Nephron (organoid): ENCODE data around the gene PNPLA7.

ENCODE experiments used
- H3K27ac Mint-ChIP-seq, 3 experiments: 2 replicates each; pipeline ENCODE4 v1.8.0; 2020; ENCODE audit warnings: mixed read lengths in 3 of 3, mild to moderate bottlenecking in 2 of 3, moderate library complexity in 1 of 3
- H3K27me3 Mint-ChIP-seq: 2 replicates; pipeline ENCODE4 v1.8.0; 2021; ENCODE audit warnings: low read depth, mild to moderate bottlenecking, moderate library complexity, mixed read lengths
- H3K36me3 Mint-ChIP-seq: 2 replicates; pipeline ENCODE4 v1.8.0; 2020; ENCODE audit warnings: low read depth, mixed read lengths
- H3K4me1 Mint-ChIP-seq: 2 replicates; pipeline ENCODE4 v1.8.0; 2020; ENCODE audit warnings: mixed read lengths
- H3K4me3 Mint-ChIP-seq, 3 experiments: 2 replicates each; pipeline ENCODE4 v1.8.0; 2020; ENCODE audit warnings: mild to moderate bottlenecking in 3 of 3, mixed read lengths in 3 of 3, moderate library complexity in 2 of 3
- H3K9me3 Mint-ChIP-seq: 2 replicates; pipeline ENCODE4 v1.8.0; 2020; ENCODE audit warnings: mixed read lengths
- CTCF ChIP-seq, 3 experiments: fragments of 200-600 bp; sonication (generic); IDR thresholded peaks; one replicate each; pipeline ENCODE4 v1.5.0; 2021; ENCODE audit warnings: antibody characterized with exemption in 3 of 3; ENCODE audit not compliant: unreplicated experiment in 3 of 3

Gene PNPLA7

GRCh38 chr9:137447722-137448601 lies 102.2 kb downstream of the PNPLA7 start:
- no peaks in the 10 kb centered on the region for H3K27me3 Mint-ChIP-seq
- no peak for TF ChIP-seq CTCF (IDR thresholded peaks at IDR 0.05; ENCODE audit: unreplicated experiment in 3 of 3)
- peaks cover 2% of the 10 kb centered on the region for H3K9me3 Mint-ChIP-seq
- no peaks in the 10 kb centered on the region for H3K36me3 Mint-ChIP-seq
- no peak overlapping the region for H3K27ac Mint-ChIP-seq
- H3K4me1 Mint-ChIP-seq = peaks cover 19% of the 10 kb centered on the region
- no peak overlapping the region for H3K4me3 Mint-ChIP-seq

DNA sequence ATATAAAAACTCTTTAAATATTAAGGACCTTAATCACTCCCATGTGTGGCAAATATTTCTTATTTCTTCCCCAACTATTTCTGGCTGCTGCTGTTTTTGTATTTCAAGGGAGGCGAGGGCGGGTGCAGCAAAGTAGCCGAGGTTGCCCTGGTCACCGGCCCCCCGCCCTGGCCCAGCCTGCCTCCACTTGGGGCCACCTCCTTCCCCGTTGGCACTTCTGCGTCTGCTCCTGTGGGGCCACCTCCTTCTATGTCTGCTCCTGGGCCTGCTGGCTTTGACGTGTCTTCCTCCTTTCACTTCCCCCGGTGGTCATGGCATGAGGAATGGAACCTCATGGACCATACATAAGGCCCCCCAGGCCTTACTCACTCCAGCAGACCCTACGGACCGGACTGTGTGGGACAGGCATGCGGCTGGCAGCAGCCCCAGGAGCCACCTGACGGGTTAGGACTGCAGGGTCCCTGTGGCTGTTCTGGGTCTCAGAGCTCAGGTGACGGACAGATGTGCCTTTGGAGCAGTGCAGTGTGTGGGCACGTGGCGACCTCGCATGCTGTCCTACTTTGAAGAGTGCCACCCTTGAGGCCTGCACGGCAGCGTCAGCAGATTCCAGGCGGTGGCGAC lies 103.2 kb downstream of the PNPLA7 start:
- Mint-ChIP-seq H3K4me3 (no peak overlapping the region), H3K9me3 (peaks cover 2% of the 10 kb centered on the region), H3K4me1 (peaks cover 21% of the 10 kb centered on the region), H3K36me3 (no peaks in the 10 kb centered on the region), H3K27ac (no peak overlapping the region), H3K27me3 (peaks cover 2% of the 10 kb centered on the region)
- TF ChIP-seq CTCF (IDR thresholded peaks at IDR 0.05; ENCODE audit: unreplicated experiment in 3 of 3) = no peak

DNA sequence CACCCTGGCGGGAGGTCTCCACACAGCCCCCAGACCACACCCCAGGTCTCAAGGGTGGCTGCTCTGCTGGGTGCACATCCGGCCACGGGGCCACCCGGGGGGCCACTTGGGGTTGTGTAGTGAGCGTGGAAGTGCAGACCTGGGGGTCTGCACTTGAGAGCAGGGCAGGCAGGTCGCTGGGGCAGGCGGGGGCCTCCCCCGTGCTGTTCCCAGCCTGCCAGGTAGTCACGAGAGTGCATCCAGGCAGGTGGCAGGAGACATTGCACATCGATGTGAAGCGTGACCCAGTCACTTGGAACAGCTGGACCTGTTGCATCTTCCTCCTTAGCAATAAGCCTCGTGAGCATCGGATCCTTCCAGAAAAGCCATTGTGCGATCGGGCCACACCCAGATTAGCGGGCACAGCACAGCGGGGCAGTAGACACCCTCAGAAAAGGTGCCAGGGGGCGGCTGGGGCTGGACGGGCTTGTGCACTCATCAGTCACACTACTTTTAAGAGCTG lies 104.2 kb downstream of the PNPLA7 start:
- peaks cover 4% of the 10 kb centered on the region for H3K27me3 Mint-ChIP-seq
- no peak for TF ChIP-seq CTCF (IDR thresholded peaks at IDR 0.05; ENCODE audit: unreplicated experiment in 3 of 3)
- H3K36me3 Mint-ChIP-seq = no peaks in the 10 kb centered on the region
- H3K27ac Mint-ChIP-seq = no peak overlapping the region
- no peak overlapping the region for H3K4me3 Mint-ChIP-seq
- peaks cover 24% of the 10 kb centered on the region for H3K4me1 Mint-ChIP-seq
- H3K9me3 Mint-ChIP-seq = peaks cover 2% of the 10 kb centered on the region

- Mint-ChIP-seq H3K4me1 (peaks cover 24% of the 10 kb centered on the region), H3K27me3 (peaks cover 4% of the 10 kb centered on the region), H3K4me3 (no peak overlapping the region), H3K27ac (peak overlapping the region in 1 of 3 experiments; percentile 29), H3K9me3 (peaks cover 2% of the 10 kb centered on the region), H3K36me3 (no peaks in the 10 kb centered on the region)
- peak; percentile 71 to 77 (median 75) for TF ChIP-seq CTCF (IDR thresholded peaks at IDR 0.05; ENCODE audit: unreplicated experiment in 3 of 3)
These were observed 104.9 kb downstream of the PNPLA7 start for GRCh38 chr9:137445275-137445807.

DNA sequence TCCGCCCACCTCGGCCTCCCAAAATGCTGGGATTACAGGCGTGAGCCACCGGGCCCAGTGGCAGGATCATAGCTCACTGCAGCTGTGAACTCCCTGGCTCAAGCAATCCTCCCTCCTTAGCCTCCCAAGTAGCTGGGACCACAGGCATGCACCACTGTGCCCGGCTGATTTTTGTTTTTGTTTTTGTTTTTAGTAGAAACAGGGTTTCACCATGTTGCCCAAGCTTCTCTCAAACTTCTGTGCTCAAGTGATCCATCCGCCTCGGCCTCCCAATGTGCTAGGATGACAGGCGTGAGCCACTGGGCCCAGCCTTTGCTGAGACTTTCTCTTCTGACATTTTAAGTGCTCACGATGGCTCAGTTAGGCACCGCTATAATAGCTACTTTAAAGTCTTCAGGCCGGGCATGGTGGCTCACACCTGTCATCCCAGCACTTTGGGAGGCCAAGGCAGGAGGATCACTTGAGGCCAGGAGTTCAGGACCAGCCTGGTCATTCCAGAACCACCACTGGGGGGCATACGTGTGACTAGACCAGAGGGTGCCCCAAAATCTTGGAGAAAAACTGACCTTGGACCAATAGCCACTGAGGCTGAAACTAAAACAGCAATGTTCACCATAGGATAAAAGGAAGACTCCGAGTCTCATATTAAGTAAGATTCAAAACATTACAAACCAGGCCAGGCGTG lies 106.0 kb downstream of the PNPLA7 start:
- Mint-ChIP-seq H3K4me3 (no peak overlapping the region), H3K9me3 (peaks cover 2% of the 10 kb centered on the region), H3K4me1 (peaks cover 24% of the 10 kb centered on the region), H3K36me3 (no peaks in the 10 kb centered on the region), H3K27ac (no peak overlapping the region), H3K27me3 (peaks cover 5% of the 10 kb centered on the region)
- no peak for TF ChIP-seq CTCF (IDR thresholded peaks at IDR 0.05; ENCODE audit: unreplicated experiment in 3 of 3)
